SJSA1 (cell line): ENCODE measurements around the gene C1D. TPM values are rescaled to one million over a fixed set of nuclear protein-coding genes. Genes with fewer than 3 reads are reported as not detected.
"Not testable (repeated sequence)": the region's sequence is repeated elsewhere in the genome, so short reads cannot be mapped to it uniquely, and the experiment has no call there.

Experiments used
- DNase-seq, 2 experiments: peaks; one replicate each; pipeline ENCODE4 v3.0.0-alpha.2; 2015 to 2020; ENCODE audit warnings: low spot score in 2 of 2, low read depth in 1 of 2
- H3K27ac ChIP-seq: fragments of 250-450 bp; sonication (Bioruptor Pico); 2 replicates; pipeline ENCODE4 v1.5.1; 2020; ENCODE audit warnings: mild to moderate bottlenecking, moderate library complexity
- H3K27me3 ChIP-seq: fragments of 250-450 bp; sonication (Bioruptor Pico); replicated peaks from 2 replicates; pipeline ENCODE4 v1.5.1; 2020; ENCODE audit warnings: mild to moderate bottlenecking, moderate library complexity
- H3K36me3 ChIP-seq: fragments of 250-450 bp; sonication (Bioruptor Pico); 2 replicates; pipeline ENCODE4 v1.5.1; 2020; ENCODE audit warnings: mild to moderate bottlenecking
- H3K4me1 ChIP-seq: fragments of 250-450 bp; sonication (Bioruptor Pico); replicated peaks from 2 replicates; pipeline ENCODE4 v1.6.1; 2021; ENCODE audit warnings: mild to moderate bottlenecking
- H3K4me3 ChIP-seq: fragments of 250-450 bp; sonication (Bioruptor Pico); 2 replicates; pipeline ENCODE4 v1.5.1; 2020; ENCODE audit warnings: mild to moderate bottlenecking
- H3K9me3 ChIP-seq: fragments of 250-450 bp; sonication (Bioruptor Pico); replicated peaks from 2 replicates; pipeline ENCODE4 v1.5.1; 2020; ENCODE audit warnings: mild to moderate bottlenecking
- total RNA-seq: library from RNA; depleted of rRNA; stranded (reverse); fragments of >200 nt; shearing (Covaris generic); gene quantifications from 2 replicates; pipeline ENCODE4 v1.2.3, GENCODE V29; 2014

Gene C1D
- total RNA-seq, 1 experiment from 2014 or later: 83.3 TPM

DNA sequence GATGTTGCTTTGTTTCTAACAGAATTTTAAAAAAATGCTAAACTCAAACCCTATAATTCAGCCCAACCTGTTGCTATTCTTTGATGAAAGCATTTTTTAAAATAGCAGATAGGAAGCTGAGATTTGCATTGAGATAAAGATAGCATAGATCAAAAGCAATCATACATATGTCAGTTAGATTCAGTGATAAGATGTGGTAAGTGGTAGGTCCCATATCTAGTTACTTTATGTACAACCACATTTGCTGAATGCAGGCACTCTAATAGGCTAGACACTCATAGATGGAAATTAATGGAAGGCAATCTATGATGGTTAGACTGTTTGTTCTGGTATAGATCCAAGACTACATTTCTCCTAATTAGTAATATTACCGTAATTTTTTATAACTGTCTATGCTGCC is 27.2 kb upstream of the C1D start:
- H3K27me3 ChIP-seq: no peaks in the 10 kb centered on the region
- no peak overlapping the region for H3K4me3 ChIP-seq
- DNase-seq: no peak

DNA sequence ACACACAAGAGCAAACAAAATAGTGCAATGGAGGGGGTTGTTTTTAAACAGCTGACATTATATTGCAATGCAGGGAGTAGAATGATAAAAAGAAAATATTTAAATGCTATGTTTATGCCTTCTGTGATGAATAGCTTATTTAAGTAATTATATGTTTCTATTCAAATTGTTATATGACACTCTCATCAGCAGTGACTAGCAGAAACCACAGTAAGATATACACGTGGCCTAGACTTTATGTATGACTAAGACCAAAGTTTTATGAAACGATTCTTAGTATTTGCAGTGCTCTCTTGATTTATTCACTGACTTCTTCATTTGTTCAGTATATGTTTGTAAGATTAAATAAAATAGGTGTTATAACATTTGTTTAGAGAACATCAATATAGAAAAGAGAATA is 26.1 kb upstream of the C1D start:
- no peak for DNase-seq

More for the DNA sequence above, 27.2 kb upstream of the C1D start:
- H3K27ac ChIP-seq: no peak overlapping the region
- no peaks in the 10 kb centered on the region for H3K4me1 ChIP-seq
- no peaks in the 10 kb centered on the region for H3K36me3 ChIP-seq
- no peaks in the 10 kb centered on the region for H3K9me3 ChIP-seq

DNA sequence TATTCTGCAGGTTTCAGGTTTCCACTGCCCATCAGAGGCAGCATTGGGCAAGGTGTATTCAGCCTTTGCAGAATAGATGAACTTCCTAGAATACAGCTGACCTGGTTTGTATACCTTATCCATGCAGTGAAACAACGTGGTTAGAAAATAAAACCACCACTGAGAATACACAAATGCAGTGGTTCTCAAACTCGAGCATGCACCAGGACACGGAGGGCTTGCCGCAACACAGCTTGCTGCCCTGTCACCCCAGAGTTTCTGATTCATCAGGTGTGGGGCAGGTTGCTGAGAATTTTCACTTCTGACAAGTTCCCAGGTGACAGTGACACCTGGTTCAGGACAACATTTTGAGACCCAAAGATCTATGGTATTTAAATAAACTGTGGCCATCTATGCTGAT is 23.4 kb upstream of the C1D start:
- no peaks in the 10 kb centered on the region for H3K27me3 ChIP-seq
- H3K4me3 ChIP-seq: no peak overlapping the region
- no peaks in the 10 kb centered on the region for H3K36me3 ChIP-seq
- H3K27ac ChIP-seq: no peak overlapping the region
- no peak for DNase-seq
- H3K9me3 ChIP-seq: no peaks in the 10 kb centered on the region
- H3K4me1 ChIP-seq: no peaks in the 10 kb centered on the region

More for the DNA sequence above, 26.1 kb upstream of the C1D start:
- Histone ChIP-seq H3K4me1 (no peaks in the 10 kb centered on the region), H3K27me3 (no peaks in the 10 kb centered on the region), H3K27ac (no peak overlapping the region), H3K4me3 (no peak overlapping the region), H3K9me3 (no peaks in the 10 kb centered on the region), H3K36me3 (no peaks in the 10 kb centered on the region)

DNA sequence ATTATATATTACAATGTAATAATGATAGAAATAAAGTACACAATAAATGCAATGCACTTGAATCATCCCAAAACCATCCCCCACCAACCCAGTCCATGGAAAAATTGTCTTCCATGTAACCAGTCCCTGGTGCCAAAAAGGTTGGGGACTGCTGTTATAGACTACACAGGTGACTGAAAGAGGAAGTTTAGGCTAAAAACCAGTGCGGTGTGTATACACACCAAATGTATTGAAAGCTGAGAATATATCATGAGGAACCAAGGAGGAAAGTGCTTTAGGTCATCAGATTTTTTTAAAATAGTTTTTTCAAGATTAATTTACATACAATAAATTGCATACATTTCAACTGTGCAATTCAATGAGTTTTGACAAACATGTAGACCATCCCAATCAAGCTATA is 20.5 kb upstream of the C1D start:
- no peaks in the 10 kb centered on the region for H3K36me3 ChIP-seq
- H3K9me3 ChIP-seq: no peaks in the 10 kb centered on the region
- H3K4me1 ChIP-seq: no peaks in the 10 kb centered on the region

DNA sequence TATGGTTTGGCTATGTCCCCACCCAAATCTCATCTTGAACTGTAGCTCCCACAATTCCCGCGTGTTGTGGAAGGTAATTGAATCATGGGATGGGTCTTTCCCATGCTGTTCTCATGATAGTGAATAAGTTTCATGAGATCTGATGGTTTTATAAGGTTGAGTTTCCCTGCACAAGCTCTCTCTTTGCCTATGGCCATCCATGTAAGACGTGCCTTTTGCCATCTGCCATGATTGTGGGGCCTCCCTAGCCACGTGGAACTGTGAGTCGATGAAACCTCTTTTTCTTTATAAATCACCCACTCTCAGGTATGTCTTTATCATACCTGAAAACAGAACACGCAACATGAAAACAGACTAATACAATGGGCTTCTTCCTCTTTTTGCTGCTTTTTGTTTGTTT is 11.2 kb upstream of the C1D start:
- no peak for DNase-seq
- Histone ChIP-seq H3K9me3 (no peaks in the 10 kb centered on the region), H3K27me3 (no peaks in the 10 kb centered on the region), H3K27ac (no peak overlapping the region), H3K4me3 (no peak overlapping the region), H3K36me3 (no peaks in the 10 kb centered on the region), H3K4me1 (no peaks in the 10 kb centered on the region)

More for the DNA sequence above, 20.5 kb upstream of the C1D start:
- Histone ChIP-seq H3K4me3 (no peak overlapping the region), H3K27ac (no peak overlapping the region), H3K27me3 (no peaks in the 10 kb centered on the region)
- no peak for DNase-seq

DNA sequence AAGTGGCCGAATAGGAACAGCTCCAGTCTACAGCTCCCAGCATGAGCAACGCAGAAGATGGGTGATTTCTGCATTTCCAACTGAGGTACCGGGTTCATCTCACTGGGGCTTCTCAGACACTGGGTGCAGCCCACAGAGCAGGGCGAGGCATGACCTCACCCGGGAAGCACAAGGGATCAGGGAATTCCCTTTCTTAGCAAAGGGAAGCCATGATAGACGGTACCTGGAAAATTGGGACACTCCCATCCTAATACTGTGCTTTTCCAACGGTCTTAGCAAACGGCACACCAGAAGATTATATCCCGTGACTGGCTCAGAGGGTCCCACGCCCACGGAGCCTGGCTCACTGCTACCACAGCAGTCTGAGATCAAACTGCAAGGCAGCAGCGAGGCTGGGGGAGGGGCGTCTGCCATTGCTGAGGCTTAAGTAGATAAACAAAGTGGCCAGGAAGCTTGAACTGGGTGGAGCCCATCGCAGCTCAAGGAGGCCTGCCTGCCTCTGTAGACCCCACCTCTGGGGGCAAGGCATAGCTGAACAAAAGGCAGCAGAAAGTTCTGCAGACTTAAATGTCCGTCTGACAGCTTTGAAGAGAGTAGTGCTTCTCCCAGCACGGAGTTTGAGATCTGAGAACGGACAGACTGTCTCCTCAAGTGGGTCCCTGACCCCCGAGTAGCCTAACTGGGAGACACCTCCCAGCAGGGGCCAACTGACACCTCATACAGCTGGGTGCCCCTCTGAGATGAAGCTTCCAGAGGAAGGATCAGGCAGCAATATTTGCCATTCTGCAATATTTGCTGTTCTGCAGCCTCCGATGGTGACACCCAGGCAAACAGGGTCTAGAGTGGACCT is 1.2 kb upstream of the C1D start:
- not testable (repeated sequence) for DNase-seq, H3K36me3 ChIP-seq, H3K4me3 ChIP-seq

DNA sequence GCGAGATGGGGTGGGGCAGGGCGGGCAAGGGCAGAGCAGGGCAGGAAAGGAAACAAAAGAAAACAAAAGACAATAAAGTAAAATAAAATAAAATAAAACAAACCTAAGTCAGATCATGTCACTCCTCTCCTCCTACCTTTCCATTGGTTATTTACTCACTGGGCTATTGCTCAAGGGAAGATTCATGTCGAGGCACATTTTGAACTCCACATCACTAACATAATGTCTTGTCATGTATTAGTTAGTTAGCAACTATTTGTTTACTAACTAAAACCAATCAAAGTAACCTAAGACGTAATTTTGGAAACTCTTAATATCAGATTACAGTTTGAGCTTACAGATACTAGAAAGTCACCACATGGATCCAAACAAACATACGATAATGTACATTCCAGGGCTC is 2.2 kb downstream of the C1D start:
- Histone ChIP-seq H3K4me3 (no peak overlapping the region), H3K27me3 (no peaks in the 10 kb centered on the region), H3K9me3 (no peaks in the 10 kb centered on the region), H3K36me3 (peaks cover 2% of the 10 kb centered on the region; the same call in 1 of the 2 replicates), H3K27ac (no peak overlapping the region), H3K4me1 (no peaks in the 10 kb centered on the region)
- DNase-seq: no peak

More for the DNA sequence above, 1.2 kb upstream of the C1D start:
- not testable (repeated sequence) for H3K27ac ChIP-seq, H3K27me3 ChIP-seq, H3K4me1 ChIP-seq, H3K9me3 ChIP-seq

DNA sequence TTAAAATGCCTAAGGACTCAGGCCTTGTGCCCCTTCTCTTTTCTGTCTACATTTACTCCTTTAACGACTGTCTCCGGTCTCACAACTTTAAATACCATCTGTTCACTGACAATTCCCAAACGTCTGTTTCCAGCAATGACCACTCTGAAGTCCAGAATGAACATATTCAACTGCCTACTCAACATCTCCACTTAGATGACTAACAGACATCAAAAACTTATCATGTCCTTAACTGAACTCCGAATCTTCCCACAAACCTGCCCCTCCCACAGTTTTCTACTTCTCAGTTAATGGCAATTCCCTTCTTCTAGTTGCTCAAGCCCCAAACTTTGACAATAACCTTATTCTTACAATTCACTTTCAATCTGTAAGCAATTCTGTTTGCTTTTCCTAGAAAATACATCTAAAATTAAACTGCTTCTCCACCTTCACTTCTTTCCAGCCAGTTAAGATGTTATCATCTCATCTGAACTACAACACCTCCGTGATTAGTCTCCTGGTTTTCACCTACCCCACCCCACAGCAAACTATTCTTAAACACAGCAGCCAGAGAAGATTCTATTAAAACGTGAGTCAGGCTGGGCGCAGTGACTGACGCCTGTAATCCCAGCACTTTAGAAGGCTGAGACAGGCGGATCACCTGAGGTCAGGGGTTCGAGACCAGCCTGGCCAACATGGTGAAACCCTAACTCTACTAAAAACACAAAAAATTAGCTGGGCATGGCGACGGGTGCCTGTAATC is 2.8 kb downstream of the C1D start:
- Histone ChIP-seq H3K36me3 (peaks cover 2% of the 10 kb centered on the region; the same call in 1 of the 2 replicates), H3K9me3 (no peaks in the 10 kb centered on the region), H3K27ac (no peak overlapping the region), H3K27me3 (no peaks in the 10 kb centered on the region), H3K4me1 (no peaks in the 10 kb centered on the region), H3K4me3 (no peak overlapping the region)
- DNase-seq: no peak

DNA sequence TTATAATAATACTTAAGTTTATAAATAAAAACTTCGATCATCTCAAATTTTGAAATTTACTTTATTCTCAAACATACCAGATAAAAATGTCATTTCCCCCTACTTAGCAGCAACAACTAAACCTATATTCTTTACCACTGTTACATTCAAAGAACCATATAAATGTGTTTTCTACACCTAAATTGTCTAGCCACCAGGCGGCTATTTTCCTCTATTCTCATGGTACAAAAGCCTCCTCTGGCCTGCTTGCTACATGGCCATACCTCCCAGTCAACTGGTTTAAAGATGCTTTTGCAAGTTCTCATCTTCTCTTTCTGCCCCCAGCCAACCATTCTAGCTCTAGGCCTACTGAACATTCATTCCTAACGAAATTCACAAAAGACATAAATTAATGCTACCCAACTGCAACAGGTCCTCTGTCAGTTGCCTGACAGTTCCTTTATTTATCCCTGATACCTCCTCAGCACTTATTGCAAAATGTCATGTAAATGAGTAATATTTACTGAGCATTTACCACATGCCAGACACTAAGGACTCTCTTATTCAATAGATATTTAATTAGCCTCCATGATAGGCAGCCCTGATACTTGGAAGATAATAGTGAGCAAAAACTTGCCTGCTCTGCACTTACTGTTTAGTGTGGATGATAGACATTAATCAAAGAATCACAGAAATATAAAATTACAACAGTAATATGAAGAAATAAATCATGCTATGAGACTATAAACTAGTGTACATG is 5.0 kb downstream of the C1D start:
- no peaks in the 10 kb centered on the region for H3K27me3 ChIP-seq
- no peaks in the 10 kb centered on the region for H3K4me1 ChIP-seq
- no peak overlapping the region for H3K4me3 ChIP-seq
- H3K27ac ChIP-seq: no peak overlapping the region
- no peaks in the 10 kb centered on the region for H3K9me3 ChIP-seq
- no peak for DNase-seq
- peaks cover 2% of the 10 kb centered on the region; the same call in 1 of the 2 replicates for H3K36me3 ChIP-seq

DNA sequence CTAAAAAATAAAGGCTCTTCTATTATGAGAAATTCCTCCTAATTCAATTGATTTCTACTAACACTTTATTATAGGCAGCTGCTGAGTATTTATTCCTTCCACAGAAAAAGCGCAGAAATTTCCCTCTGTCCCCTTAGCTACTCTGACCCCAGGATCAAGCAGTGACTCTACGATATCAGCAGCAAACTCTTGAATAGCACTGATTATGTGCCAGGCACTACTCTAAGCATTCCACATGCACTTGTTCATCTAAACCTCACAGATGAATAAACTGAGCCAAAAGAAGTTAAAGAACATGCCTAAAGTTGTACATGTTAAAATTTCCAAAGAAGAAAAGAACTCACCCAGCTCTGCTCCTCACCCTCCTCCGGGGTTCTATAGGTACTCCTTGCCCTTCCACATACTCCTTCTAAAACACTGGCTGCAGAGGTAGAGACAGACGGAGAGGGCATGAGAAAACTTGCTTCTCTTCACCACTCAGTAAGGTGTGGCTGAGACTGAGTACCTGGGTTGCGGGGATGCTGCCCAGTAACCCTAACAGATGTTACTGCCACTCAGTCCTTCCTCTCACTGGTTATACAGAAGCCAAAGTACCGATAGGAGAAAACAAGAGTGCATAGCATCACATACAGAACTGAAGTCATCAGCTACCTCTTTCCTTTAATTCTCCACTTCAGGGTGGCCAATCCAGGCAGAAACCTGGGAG is 9.9 kb downstream of the C1D start:
- Histone ChIP-seq H3K4me1 (no peaks in the 10 kb centered on the region), H3K36me3 (no peaks in the 10 kb centered on the region), H3K27me3 (no peaks in the 10 kb centered on the region), H3K4me3 (no peak overlapping the region), H3K9me3 (no peaks in the 10 kb centered on the region), H3K27ac (no peak overlapping the region)
- DNase-seq: no peak

DNA sequence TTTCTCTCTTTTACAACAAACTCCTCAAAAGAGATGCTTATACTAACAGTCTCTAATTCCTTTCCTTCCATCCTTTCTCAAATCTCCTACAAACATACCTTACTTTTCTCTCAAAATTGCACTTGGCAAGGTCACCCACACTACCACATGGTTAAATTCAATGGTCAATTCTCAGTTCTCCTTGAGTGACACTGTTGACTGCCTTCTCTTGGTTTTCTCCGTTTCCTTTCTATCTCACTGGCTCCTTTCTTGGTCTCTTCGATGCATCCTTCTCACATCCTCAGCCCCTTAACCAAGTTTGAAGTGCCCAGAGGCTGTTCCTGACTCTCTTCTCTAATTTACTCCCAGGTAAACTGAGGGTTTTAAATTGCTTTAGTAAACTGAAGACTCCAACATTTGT is 12.5 kb downstream of the C1D start:
- Histone ChIP-seq H3K36me3 (no peaks in the 10 kb centered on the region; the same call in 1 of the 2 replicates), H3K4me1 (no peaks in the 10 kb centered on the region), H3K4me3 (no peak overlapping the region), H3K9me3 (no peaks in the 10 kb centered on the region), H3K27ac (no peak overlapping the region), H3K27me3 (no peaks in the 10 kb centered on the region)
- no peak for DNase-seq

DNA sequence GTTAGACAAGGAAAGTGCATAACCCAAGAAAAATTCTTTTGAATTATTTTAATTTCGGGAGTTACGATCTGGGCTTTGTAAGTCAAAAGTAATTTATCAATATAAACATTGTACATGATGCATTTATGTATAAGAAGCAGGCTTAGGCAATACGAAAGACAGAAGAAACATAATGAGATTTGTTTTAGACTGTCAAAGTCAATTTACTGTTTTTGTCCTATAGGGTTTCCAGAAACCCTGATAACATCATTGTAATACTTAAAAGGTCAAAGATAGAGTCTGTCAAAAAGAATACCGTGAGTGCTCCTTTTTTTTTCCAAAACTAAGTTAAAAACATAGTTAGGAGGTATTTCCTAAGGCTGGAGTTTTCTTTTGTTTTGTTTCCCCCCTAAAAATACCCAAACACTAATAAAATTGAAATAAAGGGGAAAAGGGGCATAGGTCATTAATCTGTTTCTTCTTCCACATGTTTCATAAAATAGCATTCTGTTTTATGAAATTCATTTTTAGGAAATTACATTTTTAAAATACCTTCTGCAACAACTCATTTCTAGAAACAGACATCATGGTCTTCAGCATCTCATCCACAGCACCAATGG is 16.1 kb downstream of the C1D start:
- Histone ChIP-seq H3K27ac (no peak overlapping the region), H3K27me3 (no peaks in the 10 kb centered on the region), H3K4me3 (no peak overlapping the region), H3K9me3 (no peaks in the 10 kb centered on the region), H3K4me1 (no peaks in the 10 kb centered on the region), H3K36me3 (no peaks in the 10 kb centered on the region; the same call in none of the 2 replicates)
- no peak for DNase-seq

DNA sequence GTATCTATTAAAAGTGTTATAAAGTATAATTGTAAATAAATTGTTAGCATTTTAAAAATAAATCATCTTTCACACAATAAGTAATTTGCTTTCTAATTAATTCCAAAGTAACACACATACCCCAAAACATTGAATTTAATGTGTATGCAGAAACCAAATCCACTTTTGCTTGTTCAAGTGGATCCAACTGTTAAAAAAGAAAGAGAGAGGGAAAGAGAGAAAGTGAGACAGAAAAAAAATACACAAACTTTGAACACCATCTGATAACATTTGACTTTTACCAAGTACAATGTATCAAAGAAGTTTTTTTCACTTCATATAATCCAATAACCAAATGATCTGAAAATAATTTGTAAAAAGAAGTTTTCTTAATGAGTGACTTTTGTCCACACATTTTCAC is 16.6 kb downstream of the C1D start:
- no peaks in the 10 kb centered on the region; the same call in none of the 2 replicates for H3K36me3 ChIP-seq
- no peaks in the 10 kb centered on the region for H3K27me3 ChIP-seq
- no peaks in the 10 kb centered on the region for H3K4me1 ChIP-seq
- H3K9me3 ChIP-seq: no peaks in the 10 kb centered on the region
- H3K27ac ChIP-seq: no peak overlapping the region
- H3K4me3 ChIP-seq: no peak overlapping the region
- no peak for DNase-seq
